HepG2 (cell line): Measurements from ENCODE around the gene POC1B. TPM values are rescaled to one million over a fixed set of nuclear protein-coding genes. Genes with fewer than 3 reads are reported as not detected.

ENCODE experiments used
- ATAC-seq: fragments of 200-7000 bp; cut with Tn5 transposase; 3 replicates; pipeline ENCODE4 v1.9.1; 2020; ENCODE audit warnings: mild to moderate bottlenecking, moderate library complexity
- BruUV-seq: library from RNA; stranded (reverse); fragments of 400-500 nt; replicated peaks from 2 replicates; lab custom pipeline; 2021; lab: Mats Ljungman, UMichigan
- CTCF ChIA-PET: fragments of 300-600 bp; formaldehyde crosslinking; extraction: SDS; loops from one replicate; lab custom pipeline; 2021; ENCODE audit warnings: low total read pairs, inconsistent platforms, low intra/inter-chr PET ratio; lab: Yijun Ruan, JAX
- POLR2A ChIA-PET: fragments of 350-600 bp; sonication (Branson Sonifier 250); formaldehyde crosslinking; loops from one replicate; lab custom pipeline; 2020; ENCODE audit warnings: antibody characterized with exemption, inconsistent platforms; lab: Yijun Ruan, JAX
- DNase-seq: peaks from one replicate; pipeline ENCODE4 v3.0.0-alpha.2; 2015; ENCODE audit warnings: low spot score
- FAIRE-seq: peaks from 3 replicates; lab custom pipeline; 2011; peaks lifted over from hg19 to GRCh38; lab: Jason Lieb, UNC
- H2AFZ ChIP-seq: one replicate; pipeline ENCODE4 v1.6.1; 2011; ENCODE audit warnings: low read length, inconsistent platforms
- H3K27ac ChIP-seq: fragments of 300-600 bp; 3 replicates; pipeline ENCODE4 v1.8.0; 2011; ENCODE audit warnings: mixed run types, mild to moderate bottlenecking, mixed read lengths, low read length, inconsistent platforms; ENCODE audit not compliant: insufficient read depth; ENCODE audit errors: extremely low read length
- H3K27me3 ChIP-seq, 2 experiments: fragments of 200-600 bp in 1 of 2; 2 replicates in 1 of 2; 3 replicates in 1 of 2; pipeline versions ENCODE4 v1.6.0 to v1.8.0; 2011; ENCODE audit warnings: low read length in 2 of 2, mild to moderate bottlenecking in 2 of 2, moderate library complexity in 2 of 2, inconsistent platforms in 1 of 2; ENCODE audit not compliant: insufficient read depth in 2 of 2, control insufficient read depth in 1 of 2
- H3K36me3 ChIP-seq, 2 experiments: fragments of 200-600 bp in 1 of 2; replicated peaks in 1 of 2; 2 replicates in 1 of 2; 3 replicates in 1 of 2; pipeline versions ENCODE4 v1.5.1 to v1.8.0; 2011; ENCODE audit warnings: low read length in 2 of 2, inconsistent platforms in 1 of 2; ENCODE audit not compliant: insufficient read depth in 2 of 2, control insufficient read depth in 1 of 2
- H3K4me1 ChIP-seq: 2 replicates; pipeline ENCODE4 v1.5.1; 2012; ENCODE audit warnings: low read length, inconsistent platforms; ENCODE audit not compliant: insufficient read depth
- H3K4me2 ChIP-seq: 2 replicates; pipeline ENCODE4 v1.6.0; 2011; ENCODE audit warnings: low read depth, low read length, inconsistent platforms
- H3K4me3 ChIP-seq, 3 experiments: fragments of 200-600 bp in 1 of 3; sonication (generic), shearing (Covaris generic) in 1 of 3; replicated peaks in 1 of 3; 2 replicates each; pipeline ENCODE4 v1.5.1; 2011 to 2016; ENCODE audit warnings: low read length in 3 of 3, inconsistent platforms in 2 of 3, low read depth in 2 of 3, mild to moderate bottlenecking in 2 of 3, control low read depth in 1 of 3, mixed read lengths in 1 of 3; ENCODE audit not compliant: insufficient read depth in 1 of 3
- H3K79me2 ChIP-seq: one replicate; pipeline ENCODE4 v1.6.1; 2011; ENCODE audit warnings: low read length, inconsistent platforms; ENCODE audit not compliant: insufficient read depth
- H3K9ac ChIP-seq: 2 replicates; pipeline ENCODE4 v1.6.0; 2011; ENCODE audit warnings: mild to moderate bottlenecking, low read depth, low read length, inconsistent platforms; ENCODE audit not compliant: insufficient read depth
- H3K9me3 ChIP-seq: 2 replicates; pipeline ENCODE4 v1.5.1; 2012; ENCODE audit warnings: mild to moderate bottlenecking, low read length
- H4K20me1 ChIP-seq: 2 replicates; pipeline ENCODE4 v1.6.0; 2011; ENCODE audit warnings: inconsistent platforms, mild to moderate bottlenecking, low read length, moderate library complexity; ENCODE audit not compliant: insufficient read depth
- ARHGAP35 ChIP-seq: sonication (generic); formaldehyde crosslinking; IDR thresholded peaks from 2 replicates; pipeline ENCODE4 v1.9.0; 2022; ENCODE audit warnings: mild to moderate bottlenecking, inconsistent platforms, moderate library complexity, missing genetic modification reagents, borderline replicate concordance
- ARNT ChIP-seq: fragments of 450-650 bp; IDR thresholded peaks from 2 replicates; pipeline ENCODE4 v1.6.1; 2017
- ELF1 ChIP-seq: sonication (generic); formaldehyde crosslinking; IDR thresholded peaks from 2 replicates; pipeline ENCODE4 v1.4.0; 2020; ENCODE audit warnings: missing genetic modification reagents
- FOXA1 ChIP-seq, 2 experiments: fragments of 450-650 bp in 1 of 2; sonication (generic) in 1 of 2; formaldehyde crosslinking in 1 of 2; IDR thresholded peaks; 2 replicates each; pipeline versions ENCODE4 v1.4.0 to v1.6.1; 2016 to 2020; ENCODE audit warnings: missing genetic modification reagents in 1 of 2
- HMGA1 ChIP-seq: sonication (generic); formaldehyde crosslinking; conservative IDR thresholded peaks from 2 replicates; pipeline ENCODE4 v1.4.0; 2020; ENCODE audit warnings: missing genetic modification reagents
- KLF9 ChIP-seq: IDR thresholded peaks from 2 replicates; pipeline ENCODE4 v1.6.1; 2016; ENCODE audit warnings: low read depth
- SNRNP70 ChIP-seq: fragments of 200-400 bp; formaldehyde crosslinking; IDR thresholded peaks from 2 replicates; pipeline ENCODE4 v1.6.1; 2017; ENCODE audit warnings: mild to moderate bottlenecking, low read depth, low read length, moderate library complexity
- SYNCRIP ChIP-seq: fragments of 200-400 bp; formaldehyde crosslinking; IDR thresholded peaks from 2 replicates; pipeline ENCODE4 v1.6.1; 2018; ENCODE audit warnings: mild to moderate bottlenecking, low read depth, low read length; ENCODE audit not compliant: insufficient read depth
- ZNF124 ChIP-seq: sonication (generic); formaldehyde crosslinking; IDR thresholded peaks from 2 replicates; pipeline ENCODE4 v1.4.0; 2020; ENCODE audit warnings: missing genetic modification reagents
- ZNF652 ChIP-seq: IDR thresholded peaks from 2 replicates; pipeline ENCODE4 v1.6.1; 2016; ENCODE audit warnings: low read depth, borderline replicate concordance
- WGBS: methylation state at CpG from one replicate; pipeline ENCODE4 v1.1.6; 2017; ENCODE audit warnings: low lambda C conversion rate; 5-methylcytosine and 5-hydroxymethylcytosine counted together
- in situ Hi-C: cut with HindIII; loops from 2 replicates; pipeline ENCODE4 v1.10.0; 2017; ENCODE audit warnings: low pct_unique_long_range_greater_than_20kb; ENCODE audit not compliant: extremely low pct_ligation_motif_present
- intact Hi-C: fragments of 100-400 bp; cut with micrococcal nuclease; formaldehyde crosslinking; loops from one replicate; pipeline ENCODE4 v1.10.0; 2022; ENCODE audit not compliant: unreplicated experiment
- polyA plus RNA-seq, 8 experiments: library from polyadenylated mRNA; depleted of rRNA in 3 of 8; stranded (reverse) in 7 of 8; unstranded in 1 of 8; fragments of >200 nt; fragmentation: Illumina TruSeq in 4 of 8; extraction: Trizol in 4 of 8; gene quantifications; 2 replicates each; pipeline versions ENCODE4 v1.2.1 to v1.2.3, GENCODE V29; 2011 to 2016; ENCODE audit warnings: low read depth in 4 of 8, missing spikeins in 1 of 8, mixed read lengths in 1 of 8; ENCODE audit not compliant: insufficient read depth in 1 of 8
- total RNA-seq, 5 experiments: library from RNA; depleted of rRNA; stranded (reverse); fragments of >200 nt; fragmentation: Illumina TruSeq; extraction: Trizol; gene quantifications; 2 replicates each; pipeline ENCODE4 v1.2.3, GENCODE V29; 2016; ENCODE audit warnings: low read depth in 1 of 5
- TF ChIP-seq, protein P1 (sequence below): sonication (generic); formaldehyde crosslinking; conservative IDR thresholded peaks from 2 replicates; pipeline ENCODE4 v1.4.0; 2020; ENCODE audit warnings: missing genetic modification reagents
- TF ChIP-seq, protein P2 (sequence below): sonication (generic); formaldehyde crosslinking; IDR thresholded peaks from 2 replicates; pipeline ENCODE4 v1.4.0; 2020; ENCODE audit warnings: mild to moderate bottlenecking, low read depth, missing genetic modification reagents

The POC1B gene
- total and polyA plus RNA-seq, 2 of the 13 experiments (the other 11 are each of a cell fraction or from before 2014, with no cell fraction given): 9.3 to 11.0 TPM

DNA sequence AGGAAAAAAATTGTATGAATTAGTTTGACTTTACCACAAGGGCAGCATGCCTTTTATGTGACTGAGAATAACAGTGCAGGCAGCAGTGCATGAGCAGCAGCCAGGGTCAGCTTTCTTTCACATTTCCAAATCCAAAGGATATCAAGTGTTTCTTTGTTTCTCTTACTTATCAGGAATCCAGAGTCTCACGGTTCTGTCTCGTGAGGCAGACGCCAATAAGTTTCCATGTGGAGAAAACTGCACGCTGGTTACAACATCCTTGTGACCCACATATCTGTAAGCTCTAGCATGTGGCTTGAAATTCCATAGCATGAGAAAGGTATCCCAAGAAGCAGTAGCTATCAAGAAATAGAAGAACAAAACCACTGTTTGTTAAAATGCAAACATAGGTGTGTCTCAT is 28.8 kb downstream of the POC1B start:
- POLR2A ChIA-PET: no interaction called here
- H3K4me2 ChIP-seq: no peak overlapping the region
- no TSS peak for BruUV-seq
- no peak for ATAC-seq
- no peak for TF ChIP-seq ARHGAP35
- no peak for TF ChIP-seq SYNCRIP
- no peak for TF ChIP-seq ELF1 (CRISPR knock-in tag)
- TF ChIP-seq ZNF124 (CRISPR knock-in tag): no peak
- no peak for TF ChIP-seq HMGA1 (CRISPR knock-in tag)
- TF ChIP-seq ZNF652 (CRISPR knock-in tag): no peak
- no peak for TF ChIP-seq SNRNP70
- TF ChIP-seq, protein P1, sequence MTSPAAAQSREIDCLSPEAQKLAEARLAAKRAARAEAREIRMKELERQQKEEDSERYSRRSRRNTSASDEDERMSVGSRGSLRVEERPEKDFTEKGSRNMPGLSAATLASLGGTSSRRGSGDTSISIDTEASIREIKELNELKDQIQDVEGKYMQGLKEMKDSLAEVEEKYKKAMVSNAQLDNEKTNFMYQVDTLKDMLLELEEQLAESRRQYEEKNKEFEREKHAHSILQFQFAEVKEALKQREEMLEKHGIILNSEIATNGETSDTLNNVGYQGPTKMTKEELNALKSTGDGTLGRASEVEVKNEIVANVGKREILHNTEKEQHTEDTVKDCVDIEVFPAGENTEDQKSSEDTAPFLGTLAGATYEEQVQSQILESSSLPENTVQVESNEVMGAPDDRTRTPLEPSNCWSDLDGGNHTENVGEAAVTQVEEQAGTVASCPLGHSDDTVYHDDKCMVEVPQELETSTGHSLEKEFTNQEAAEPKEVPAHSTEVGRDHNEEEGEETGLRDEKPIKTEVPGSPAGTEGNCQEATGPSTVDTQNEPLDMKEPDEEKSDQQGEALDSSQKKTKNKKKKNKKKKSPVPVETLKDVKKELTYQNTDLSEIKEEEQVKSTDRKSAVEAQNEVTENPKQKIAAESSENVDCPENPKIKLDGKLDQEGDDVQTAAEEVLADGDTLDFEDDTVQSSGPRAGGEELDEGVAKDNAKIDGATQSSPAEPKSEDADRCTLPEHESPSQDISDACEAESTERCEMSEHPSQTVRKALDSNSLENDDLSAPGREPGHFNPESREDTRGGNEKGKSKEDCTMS (CRISPR knock-in tag): no peak
- no peak for TF ChIP-seq KLF9 (CRISPR knock-in tag)
- TF ChIP-seq FOXA1 (IDR thresholded peaks at IDR 0.05): no peak
- TF ChIP-seq FOXA1 (CRISPR knock-in tag; IDR thresholded peaks at IDR 0.05): no peak
- TF ChIP-seq, protein P2, sequence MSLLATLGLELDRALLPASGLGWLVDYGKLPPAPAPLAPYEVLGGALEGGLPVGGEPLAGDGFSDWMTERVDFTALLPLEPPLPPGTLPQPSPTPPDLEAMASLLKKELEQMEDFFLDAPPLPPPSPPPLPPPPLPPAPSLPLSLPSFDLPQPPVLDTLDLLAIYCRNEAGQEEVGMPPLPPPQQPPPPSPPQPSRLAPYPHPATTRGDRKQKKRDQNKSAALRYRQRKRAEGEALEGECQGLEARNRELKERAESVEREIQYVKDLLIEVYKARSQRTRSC (CRISPR knock-in tag): no peak
- no peak for TF ChIP-seq ARNT
- 94% methylated on average over 4 of the region's 4 CpGs for WGBS
- no peaks in the 10 kb centered on the region for H4K20me1 ChIP-seq
- no peak overlapping the region for H3K9ac ChIP-seq
- CTCF ChIA-PET: no interaction called here
- no peaks in the 10 kb centered on the region for H3K27me3 ChIP-seq
- intact Hi-C loops: no loop called here
- H3K9me3 ChIP-seq: no peaks in the 10 kb centered on the region
- no peak for DNase-seq
- H3K4me1 ChIP-seq: peaks cover 17% of the 10 kb centered on the region
- no peaks in the 10 kb centered on the region for H3K79me2 ChIP-seq
- H3K36me3 ChIP-seq: 0 out of 5 replicates have a peak, but pooled peaks cover 0 to 4% of the 10 kb centered on the region in 2 experiments
- H3K4me3 ChIP-seq: no peak overlapping the region
- H2AFZ ChIP-seq: no peak overlapping the region
- in situ Hi-C loops: no loop called here
- no peak for FAIRE-seq
- no peak overlapping the region for H3K27ac ChIP-seq
